Mucosa of gallbladder (tissue), 1 donor: Measurements from ENCODE around the gene KBTBD7. TPM values are rescaled to one million over a fixed set of nuclear protein-coding genes. Genes with fewer than 3 reads are reported as not detected.

Source experiments
- total RNA-seq: library from RNA; stranded (reverse); gene quantifications from one replicate; pipeline ENCODE4 v1.2.1, GENCODE V29; 2021
- donor health status: DM: no; HTN: no; CAD: no.

The KBTBD7 gene
- total RNA-seq, 1 donor from 2014 or later, result 11.3 TPM

Other genes with a start within 250 kb of the KBTBD7 start
- gene ELF1, start 175.3 kb downstream of the KBTBD7 start, total RNA-seq, result 121 TPM
- 9.5 TPM for gene WBP4, start 133.1 kb downstream of the KBTBD7 start, total RNA-seq
- 6.8 TPM for gene KBTBD6, start 61.8 kb downstream of the KBTBD7 start, total RNA-seq
- 22.3 TPM for gene MTRF1, start 69.0 kb upstream of the KBTBD7 start, total RNA-seq
- gene NAA16, start 116.7 kb upstream of the KBTBD7 start, total RNA-seq, result 22.2 TPM